Astrocyte (in vitro differentiated cells and primary cell): Measurements from ENCODE around the gene UBXN7.

ENCODE experiments used
- EZH2 ChIP-seq: IDR thresholded peaks from 2 replicates; pipeline ENCODE4 v1.6.1; 2012; ENCODE audit warnings: mild to moderate bottlenecking, low read length, inconsistent platforms; ENCODE audit not compliant: insufficient read depth
- TF ChIP-seq, protein P1 (sequence below): IDR thresholded peaks from 2 replicates; pipeline ENCODE4 v1.5.1; 2011; ENCODE audit warnings: low read depth, mild to moderate bottlenecking, inconsistent platforms, low read length, moderate library complexity; ENCODE audit not compliant: insufficient read depth

GRCh38 chr3:196298521-196298920 lies 133.7 kb downstream of the UBXN7 start:
- TF ChIP-seq, protein P1, sequence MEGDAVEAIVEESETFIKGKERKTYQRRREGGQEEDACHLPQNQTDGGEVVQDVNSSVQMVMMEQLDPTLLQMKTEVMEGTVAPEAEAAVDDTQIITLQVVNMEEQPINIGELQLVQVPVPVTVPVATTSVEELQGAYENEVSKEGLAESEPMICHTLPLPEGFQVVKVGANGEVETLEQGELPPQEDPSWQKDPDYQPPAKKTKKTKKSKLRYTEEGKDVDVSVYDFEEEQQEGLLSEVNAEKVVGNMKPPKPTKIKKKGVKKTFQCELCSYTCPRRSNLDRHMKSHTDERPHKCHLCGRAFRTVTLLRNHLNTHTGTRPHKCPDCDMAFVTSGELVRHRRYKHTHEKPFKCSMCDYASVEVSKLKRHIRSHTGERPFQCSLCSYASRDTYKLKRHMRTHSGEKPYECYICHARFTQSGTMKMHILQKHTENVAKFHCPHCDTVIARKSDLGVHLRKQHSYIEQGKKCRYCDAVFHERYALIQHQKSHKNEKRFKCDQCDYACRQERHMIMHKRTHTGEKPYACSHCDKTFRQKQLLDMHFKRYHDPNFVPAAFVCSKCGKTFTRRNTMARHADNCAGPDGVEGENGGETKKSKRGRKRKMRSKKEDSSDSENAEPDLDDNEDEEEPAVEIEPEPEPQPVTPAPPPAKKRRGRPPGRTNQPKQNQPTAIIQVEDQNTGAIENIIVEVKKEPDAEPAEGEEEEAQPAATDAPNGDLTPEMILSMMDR: no peak
- no peak for TF ChIP-seq EZH2
